Thoracic aorta (tissue), 2 donors: Measurements from ENCODE around the gene RNF111. TPM values are rescaled to one million over a fixed set of nuclear protein-coding genes. Genes with fewer than 3 reads are reported as not detected.

ENCODE experiments used
- ATAC-seq: fragments of 150-250 bp; one replicate; pipeline ENCODE4 v1.8.0; 2017; ENCODE audit warnings: low read depth; ENCODE audit not compliant: insufficient number of reproducible peaks, low FRiP score
- DNase-seq: peaks from one replicate; pipeline ENCODE4 v3.0.0-alpha.2; 2020; ENCODE audit warnings: low spot score
- H3K27ac ChIP-seq, 2 donors: fragments of 200-600 bp; sonication (generic); 1 replicate in 1 of 2; 2 replicates in 1 of 2; pipeline ENCODE4 v1.5.1; 2016; ENCODE audit warnings: mild to moderate bottlenecking in 2 of 2, moderate library complexity in 2 of 2
- H3K27me3 ChIP-seq: fragments of 200-600 bp; sonication (generic); replicated peaks from 2 replicates; pipeline ENCODE4 v1.6.0; 2016; ENCODE audit warnings: mild to moderate bottlenecking; ENCODE audit not compliant: insufficient read depth
- H3K36me3 ChIP-seq: fragments of 200-600 bp; sonication (generic); one replicate; pipeline ENCODE4 v1.5.1; 2016
- H3K4me1 ChIP-seq, 2 donors: fragments of 200-600 bp; sonication (generic); 1 replicate in 1 of 2; 2 replicates in 1 of 2; pipeline versions ENCODE4 v1.5.1 to v1.6.0; 2016; ENCODE audit warnings: low read depth in 2 of 2, mild to moderate bottlenecking in 1 of 2; ENCODE audit not compliant: control insufficient read depth in 1 of 2
- H3K4me3 ChIP-seq: fragments of 200-600 bp; sonication (generic); 2 replicates; pipeline ENCODE4 v1.5.1; 2016; ENCODE audit warnings: mild to moderate bottlenecking
- H3K9me3 ChIP-seq: fragments of 200-600 bp; sonication (generic); 2 replicates; pipeline ENCODE4 v1.5.1; 2016
- total RNA-seq, 2 donors: library from RNA; depleted of rRNA; stranded (reverse); fragments of >200 nt; gene quantifications; one replicate each; pipeline versions ENCODE4 v1.1.0 to v1.2.3, GENCODE V29; 2016
- TF ChIP-seq, protein P1 (sequence below): fragments of 200-600 bp; sonication (generic); IDR thresholded peaks from one replicate; pipeline ENCODE4 v1.5.1; 2019; ENCODE audit warnings: antibody characterized with exemption

RNF111 gene
- total RNA-seq, 2 donors from 2014 or later = 33.8 to 34.1 TPM

DNA sequence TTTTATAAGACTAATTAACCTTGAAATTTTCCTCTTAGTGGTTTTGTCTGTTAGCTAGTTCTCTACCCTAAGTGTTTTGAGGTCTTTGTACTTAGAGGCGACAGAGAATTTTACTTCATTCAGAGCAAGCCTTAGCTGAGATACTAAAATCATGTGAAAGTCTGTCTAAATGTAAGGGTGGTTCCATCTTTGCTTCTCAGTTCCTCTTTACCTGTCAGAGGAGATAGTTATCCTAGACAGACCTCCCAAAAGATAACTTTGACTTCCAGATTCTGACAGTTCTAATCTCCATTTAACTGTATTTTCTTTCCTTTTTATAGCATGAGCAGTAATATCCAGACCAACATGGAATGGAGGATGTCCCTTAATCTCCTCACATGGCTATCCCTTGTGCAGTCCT lies 34.7 kb downstream of the RNF111 start:
- TF ChIP-seq, protein P1, sequence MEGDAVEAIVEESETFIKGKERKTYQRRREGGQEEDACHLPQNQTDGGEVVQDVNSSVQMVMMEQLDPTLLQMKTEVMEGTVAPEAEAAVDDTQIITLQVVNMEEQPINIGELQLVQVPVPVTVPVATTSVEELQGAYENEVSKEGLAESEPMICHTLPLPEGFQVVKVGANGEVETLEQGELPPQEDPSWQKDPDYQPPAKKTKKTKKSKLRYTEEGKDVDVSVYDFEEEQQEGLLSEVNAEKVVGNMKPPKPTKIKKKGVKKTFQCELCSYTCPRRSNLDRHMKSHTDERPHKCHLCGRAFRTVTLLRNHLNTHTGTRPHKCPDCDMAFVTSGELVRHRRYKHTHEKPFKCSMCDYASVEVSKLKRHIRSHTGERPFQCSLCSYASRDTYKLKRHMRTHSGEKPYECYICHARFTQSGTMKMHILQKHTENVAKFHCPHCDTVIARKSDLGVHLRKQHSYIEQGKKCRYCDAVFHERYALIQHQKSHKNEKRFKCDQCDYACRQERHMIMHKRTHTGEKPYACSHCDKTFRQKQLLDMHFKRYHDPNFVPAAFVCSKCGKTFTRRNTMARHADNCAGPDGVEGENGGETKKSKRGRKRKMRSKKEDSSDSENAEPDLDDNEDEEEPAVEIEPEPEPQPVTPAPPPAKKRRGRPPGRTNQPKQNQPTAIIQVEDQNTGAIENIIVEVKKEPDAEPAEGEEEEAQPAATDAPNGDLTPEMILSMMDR = no peak
- Histone ChIP-seq H3K4me1 (no peaks in the 10 kb centered on the region), H3K36me3 (peaks cover 7% of the 10 kb centered on the region), H3K4me3 (no peak overlapping the region), H3K27me3 (no peaks in the 10 kb centered on the region), H3K27ac (no peak overlapping the region), H3K9me3 (no peaks in the 10 kb centered on the region)
- DNase-seq (no peak), ATAC-seq (no peak)

DNA sequence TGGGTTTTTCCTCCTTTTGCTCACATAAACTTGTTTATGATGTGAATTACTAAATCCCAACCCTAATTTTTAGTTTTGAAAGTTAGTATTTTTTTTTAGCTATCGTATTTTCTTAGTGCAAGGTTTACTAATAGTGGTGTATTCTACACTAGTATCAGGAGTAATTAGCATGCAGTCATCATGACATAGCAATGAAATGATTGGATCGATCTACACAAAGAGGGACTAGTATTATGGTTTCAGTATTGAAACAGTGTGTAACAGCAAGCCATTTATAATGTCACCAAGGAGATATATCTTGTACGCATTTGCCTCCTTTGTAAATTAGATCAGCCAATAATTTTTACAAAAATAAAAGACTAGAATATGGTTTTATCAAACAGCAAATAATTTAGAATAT lies 38.7 kb downstream of the RNF111 start:
- H3K27me3 ChIP-seq = no peaks in the 10 kb centered on the region
- DNase-seq (no peak), ATAC-seq (no peak)
- TF ChIP-seq, protein P1 = no peak
- H3K4me1 ChIP-seq = no peaks in the 10 kb centered on the region
- peaks cover 7% of the 10 kb centered on the region for H3K36me3 ChIP-seq
- no peaks in the 10 kb centered on the region for H3K9me3 ChIP-seq
- H3K4me3 ChIP-seq = no peak overlapping the region
- H3K27ac ChIP-seq = no peak overlapping the region

DNA sequence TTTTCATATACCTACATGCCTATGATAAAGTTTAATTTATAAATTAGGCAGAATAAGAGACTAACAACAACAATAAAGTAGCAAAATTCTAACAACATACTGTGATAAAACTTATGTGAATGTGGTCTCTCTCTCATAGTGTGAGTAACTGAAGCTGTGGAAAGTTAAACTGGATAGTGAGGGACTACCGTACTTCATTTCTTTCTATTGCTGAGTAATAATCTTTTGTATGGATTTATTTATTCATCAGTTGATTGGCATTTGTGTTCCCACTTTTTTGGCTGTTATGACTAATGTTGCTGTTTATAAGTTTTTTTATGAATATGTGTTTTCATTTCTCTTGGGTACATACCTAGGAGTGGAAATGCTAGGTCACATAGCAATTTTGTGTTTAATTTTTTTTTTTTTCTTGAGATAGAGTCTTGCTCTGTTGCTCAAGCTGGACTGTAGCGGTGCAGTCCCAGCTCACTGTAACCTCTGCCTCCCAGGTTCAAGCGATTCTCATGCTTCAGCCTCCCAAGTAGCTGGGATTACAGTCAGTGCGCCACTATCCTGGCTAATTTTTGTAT lies 41.0 kb downstream of the RNF111 start:
- Histone ChIP-seq H3K9me3 (no peaks in the 10 kb centered on the region), H3K27ac (no peak overlapping the region), H3K4me3 (no peak overlapping the region), H3K4me1 (peaks cover 0 to 3% of the 10 kb centered on the region in 2 donors), H3K27me3 (no peaks in the 10 kb centered on the region), H3K36me3 (peaks cover 7% of the 10 kb centered on the region)
- TF ChIP-seq, protein P1 = no peak
- no peak for DNase-seq
- no peak for ATAC-seq

DNA sequence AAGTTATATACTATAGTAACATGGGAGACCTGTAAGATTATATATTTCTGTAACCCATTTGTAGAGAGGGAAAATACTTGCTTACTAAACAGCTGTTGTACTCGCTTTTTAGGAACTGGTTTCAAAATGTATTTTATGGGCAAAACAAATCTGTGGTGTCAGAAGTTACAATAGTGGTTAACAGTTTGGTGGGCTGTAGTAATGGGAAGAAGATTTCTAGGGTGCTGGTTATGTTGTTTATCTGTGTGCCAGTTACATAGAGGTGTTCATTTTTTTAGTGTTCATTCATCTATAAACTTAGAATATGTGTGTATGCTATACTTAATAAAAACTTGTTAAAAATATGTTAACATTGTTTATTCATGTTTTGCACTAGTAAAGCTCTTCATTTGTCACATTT lies 42.1 kb downstream of the RNF111 start:
- no peaks in the 10 kb centered on the region for H3K27me3 ChIP-seq
- TF ChIP-seq, protein P1 = no peak

DNA sequence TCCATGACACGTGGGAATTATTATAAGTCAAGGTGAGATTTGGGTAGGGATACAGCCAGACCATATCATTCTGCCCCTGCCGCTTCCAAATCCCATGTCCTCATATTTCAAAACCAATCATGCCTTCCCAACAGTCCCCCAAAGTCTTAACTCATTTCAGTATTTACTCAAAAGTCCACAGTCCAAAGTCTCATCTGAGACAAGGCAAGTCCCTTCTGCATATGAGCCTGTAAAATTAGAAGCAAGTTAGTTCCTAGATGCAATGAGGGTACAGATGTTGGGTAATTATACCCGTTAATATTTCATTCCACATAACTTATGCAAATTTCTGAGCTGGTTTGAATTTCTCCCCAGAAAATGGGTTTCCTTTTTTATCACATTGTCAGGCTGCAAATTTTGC lies 47.7 kb downstream of the RNF111 start:
- Histone ChIP-seq H3K4me1 (peaks cover 0 to 7% of the 10 kb centered on the region in 2 donors), H3K9me3 (no peaks in the 10 kb centered on the region), H3K4me3 (no peak overlapping the region), H3K27ac (no peak overlapping the region), H3K36me3 (no peaks in the 10 kb centered on the region), H3K27me3 (no peaks in the 10 kb centered on the region)
- TF ChIP-seq, protein P1 = no peak
- DNase-seq = no peak
- no peak for ATAC-seq

More for the DNA sequence above, 42.1 kb downstream of the RNF111 start:
- DNase-seq = no peak
- Histone ChIP-seq H3K27ac (no peak overlapping the region), H3K4me3 (no peak overlapping the region), H3K36me3 (peaks cover 7% of the 10 kb centered on the region), H3K9me3 (no peaks in the 10 kb centered on the region), H3K4me1 (peaks cover 0 to 3% of the 10 kb centered on the region in 2 donors)
- ATAC-seq = no peak
